ENCODE results near the gene AP3S2. TPM values are rescaled to one million over a fixed set of nuclear protein-coding genes. Genes with fewer than 3 reads are reported as not detected.
"Not testable (repeated sequence)": the region's sequence is repeated elsewhere in the genome, so short reads cannot be mapped to it uniquely, and the experiment has no call there.

Gene AP3S2
- total RNA-seq, 1 donor from 2014 or later, result 58.5 TPM

GRCh38 chr15:89903015-89903857 lies 9.4 kb upstream of the AP3S2 start:
- DNase-seq, result no peak

- no peak for DNase-seq
Observed at GRCh38 chr15:89900849-89901248, 7.1 kb upstream of the AP3S2 start.

DNA sequence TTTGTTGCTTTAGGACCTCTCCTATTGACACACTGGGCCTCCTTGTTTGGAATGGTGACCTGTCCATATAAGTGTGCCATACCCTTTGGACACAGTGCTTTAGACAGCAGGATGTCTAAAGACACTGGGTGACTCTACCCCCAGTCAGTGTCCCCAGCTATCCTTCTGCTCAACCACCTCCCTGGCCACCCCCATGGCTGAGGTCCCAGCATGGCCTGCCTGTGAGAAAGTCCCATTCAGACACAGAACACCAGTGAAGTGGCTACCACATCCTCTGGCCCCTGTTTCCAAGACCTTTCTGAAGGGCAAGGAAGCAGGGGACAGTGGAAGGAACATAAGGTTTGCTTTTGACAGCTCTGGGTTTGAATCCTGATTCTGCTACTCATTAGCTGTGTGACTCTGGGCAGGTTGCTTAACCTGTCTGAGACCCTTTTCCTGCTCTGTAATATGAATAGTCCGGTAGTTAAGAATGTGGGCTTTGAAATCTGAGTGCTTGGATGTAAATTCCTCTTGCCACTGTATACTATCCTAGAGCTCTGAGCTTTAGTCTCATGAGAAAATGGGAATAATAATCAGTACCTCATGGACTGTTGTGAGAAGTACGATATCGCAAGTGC lies 6.3 kb upstream of the AP3S2 start:
- DNase-seq, result no peak

- no peak for DNase-seq
Observed at GRCh38 chr15:89899295-89899945, 5.6 kb upstream of the AP3S2 start.

GRCh38 chr15:89898614-89899294 lies 5.0 kb upstream of the AP3S2 start:
- peak; percentile 37 for DNase-seq

- no peak for DNase-seq
Observed at GRCh38 chr15:89898146-89898545, 4.4 kb upstream of the AP3S2 start.

DNA sequence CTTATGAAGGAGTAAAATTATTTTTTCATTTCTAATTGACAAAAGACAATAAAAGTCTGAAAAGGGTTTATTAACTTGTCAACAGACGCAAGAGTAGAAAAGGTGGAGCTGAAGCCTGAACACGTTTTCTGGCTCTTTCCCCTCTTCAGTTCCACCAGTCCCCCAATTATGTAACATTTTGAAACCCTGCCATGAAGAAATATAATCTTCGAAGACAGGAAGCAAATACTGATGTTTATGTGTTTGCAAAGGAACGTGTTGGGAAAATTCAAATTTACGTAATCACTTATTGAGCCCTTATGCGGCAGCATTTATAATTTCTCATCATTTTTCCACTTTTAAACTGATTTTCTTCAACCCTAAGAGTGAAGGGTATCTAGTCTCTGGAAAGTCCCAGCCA lies 767 bp downstream of the AP3S2 start:
- peak; percentile 40 for DNase-seq

DNA sequence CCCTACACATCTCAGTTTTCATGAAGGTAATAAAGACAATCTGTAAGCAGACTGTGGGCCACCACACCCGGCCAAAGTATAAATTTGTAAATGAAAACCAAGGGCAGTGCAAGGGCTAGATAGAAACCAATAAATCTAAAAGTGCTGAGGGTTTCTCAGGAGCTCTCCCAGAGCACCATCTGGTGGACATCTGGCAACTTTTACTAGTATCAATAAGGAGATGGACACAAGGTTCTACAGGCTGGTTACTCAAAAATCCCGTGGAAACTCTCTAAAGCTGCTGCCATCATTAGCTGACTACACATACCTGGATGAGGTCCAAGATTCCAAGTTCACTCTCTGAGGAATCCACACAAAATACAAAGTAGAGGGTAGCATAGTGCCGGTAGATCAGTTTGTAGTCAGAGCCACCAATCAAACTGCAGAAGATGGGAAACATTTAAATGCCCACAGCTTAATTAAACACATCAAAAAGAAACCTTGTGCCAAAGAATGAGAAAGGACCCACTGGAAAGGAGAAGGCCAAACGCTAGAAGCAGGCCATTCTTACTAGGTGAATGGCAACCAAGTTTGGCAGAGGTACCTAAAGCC lies 5.5 kb downstream of the AP3S2 start:
- DNase-seq, result peak; percentile 41

GRCh38 chr15:89885611-89886010 lies 8.2 kb downstream of the AP3S2 start:
- DNase-seq, result no peak

DNA sequence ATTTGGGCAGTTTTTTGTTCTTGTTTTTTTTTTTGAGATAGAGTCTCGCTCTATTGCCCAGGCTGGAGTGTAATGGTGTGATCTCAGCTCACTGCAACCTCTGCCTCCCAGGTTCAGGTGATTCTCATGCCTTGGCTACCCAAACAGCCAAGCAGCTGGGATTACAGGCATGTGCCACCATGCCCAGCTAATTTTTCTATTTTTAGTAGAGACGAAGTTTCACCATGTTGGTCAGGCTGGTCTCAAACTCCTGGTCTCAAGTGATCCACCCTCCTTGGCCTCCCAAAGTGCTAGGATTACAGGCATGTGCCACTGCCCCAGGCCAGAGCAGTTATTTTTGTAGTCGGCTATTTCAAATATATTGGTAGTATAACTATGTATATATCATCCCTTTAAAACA lies 8.6 kb downstream of the AP3S2 start:
- not testable (repeated sequence) for DNase-seq

- DNase-seq, result no peak
Observed at GRCh38 chr15:89883518-89883917, 10.3 kb downstream of the AP3S2 start.

DNA sequence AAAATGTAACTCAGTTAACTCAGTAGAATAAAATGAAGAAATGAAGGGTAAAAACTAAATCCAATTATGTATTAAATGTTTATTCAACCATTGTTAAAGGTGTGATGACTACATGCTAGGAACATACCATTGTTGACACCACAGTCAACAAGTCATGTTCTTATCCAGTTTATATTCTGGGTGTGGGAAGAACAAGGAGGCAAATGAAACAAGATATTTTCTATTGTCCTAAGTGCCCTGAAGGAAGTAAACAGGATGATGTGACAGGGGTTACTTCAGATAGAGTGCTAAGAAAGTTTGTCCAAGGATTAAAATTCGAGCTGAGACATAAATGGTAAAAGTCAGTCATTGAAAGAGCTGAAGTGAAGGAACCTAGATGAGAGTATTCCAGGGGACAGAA lies 13.1 kb downstream of the AP3S2 start:
- DNase-seq, result peak; percentile 10

DNA sequence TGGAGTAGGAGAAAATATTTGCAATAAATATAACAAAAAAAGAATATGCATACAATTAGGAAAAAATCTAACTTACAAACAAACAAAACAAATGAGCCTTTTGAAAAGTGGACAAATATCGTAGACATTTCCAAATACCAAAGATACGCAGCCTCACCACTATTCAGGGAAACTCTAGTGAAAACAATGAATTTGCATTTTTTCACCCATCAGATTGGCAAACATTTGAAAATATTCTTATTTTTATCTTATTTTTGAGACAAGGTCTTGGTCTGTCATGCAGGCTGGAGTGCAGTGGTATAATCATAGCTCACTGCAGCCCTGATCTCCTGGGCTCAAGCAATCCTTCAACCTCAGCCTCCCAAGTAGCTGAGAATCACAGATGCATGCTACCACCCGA lies 15.5 kb downstream of the AP3S2 start:
- no peak for DNase-seq

DNA sequence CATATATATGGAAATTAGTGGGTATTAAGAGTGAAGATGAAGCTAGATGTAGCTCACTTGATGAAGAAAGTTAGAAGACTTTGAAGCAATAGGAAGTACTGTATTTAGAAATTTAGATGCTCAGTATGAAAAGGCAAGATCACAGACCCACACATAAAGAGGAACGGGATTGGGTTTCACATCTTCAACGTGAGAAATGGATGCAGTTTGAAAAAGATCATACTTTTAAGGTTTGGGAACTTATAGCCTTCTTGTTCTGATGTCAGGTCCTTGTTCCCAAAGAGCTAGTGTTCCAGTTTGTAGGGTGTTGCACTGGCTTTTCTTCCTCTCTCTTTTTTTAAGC lies 16.7 kb downstream of the AP3S2 start:
- no peak for DNase-seq

- peak; percentile 71 for DNase-seq
Observed at GRCh38 chr15:89876396-89877082, 17.3 kb downstream of the AP3S2 start.

- DNase-seq, result no peak
Observed at GRCh38 chr15:89875741-89876140, 18.1 kb downstream of the AP3S2 start.

DNA sequence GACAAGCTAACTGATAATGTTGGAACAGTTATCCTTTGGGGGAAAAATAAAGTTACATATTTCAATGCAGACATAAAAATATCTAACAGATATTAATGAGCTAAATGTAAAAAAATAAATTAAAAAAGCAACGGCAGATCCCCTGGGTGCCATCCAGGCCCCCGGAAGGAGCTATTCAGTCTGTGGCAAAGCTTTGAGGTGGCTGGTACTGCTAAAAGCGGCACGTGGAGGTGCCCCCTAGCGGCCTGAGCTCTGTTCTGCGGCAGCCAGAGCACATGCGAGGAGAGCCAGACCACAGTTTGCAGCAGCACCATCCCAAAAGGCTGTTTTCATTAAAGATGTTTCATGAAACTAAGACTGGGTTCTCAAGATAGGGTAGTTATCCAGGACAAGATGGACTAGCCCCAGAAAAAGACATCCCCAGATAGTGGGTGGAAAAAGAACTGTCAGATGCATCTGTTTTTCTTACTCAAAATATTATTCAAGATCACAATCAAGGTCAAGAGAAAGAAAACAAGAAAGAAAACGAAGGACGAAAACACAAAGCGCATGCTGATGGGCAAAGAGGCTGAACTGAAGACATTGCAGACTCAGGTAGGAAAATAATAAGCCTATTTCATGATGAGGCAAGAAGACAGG lies 18.7 kb downstream of the AP3S2 start:
- peak; percentile 85 for DNase-seq

GRCh38 chr15:89870688-89871288 lies 23.0 kb downstream of the AP3S2 start:
- DNase-seq, result no peak

DNA sequence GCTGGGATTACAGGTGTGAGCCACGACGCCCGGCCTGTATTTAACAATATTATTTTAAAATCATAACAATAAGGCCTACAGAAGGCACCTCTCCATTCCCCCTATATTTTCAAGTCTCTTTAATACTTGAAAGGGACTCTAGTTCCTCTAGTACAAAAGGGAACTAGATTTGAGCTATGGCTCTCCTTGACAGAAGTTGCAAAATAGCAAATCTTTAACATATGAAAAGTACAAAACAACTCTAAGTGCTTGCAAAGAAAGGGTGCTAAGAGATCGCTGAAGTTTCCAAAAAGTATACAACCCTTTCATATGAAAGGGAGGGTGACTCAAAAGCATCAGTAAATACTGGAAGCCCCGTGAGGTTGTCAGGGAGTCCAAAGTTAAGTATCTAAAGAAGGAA lies 23.8 kb downstream of the AP3S2 start:
- no peak for DNase-seq

- not testable (repeated sequence) for DNase-seq
Observed at GRCh38 chr15:89869490-89869889, 24.3 kb downstream of the AP3S2 start.

Measured in tongue (tissue), 2 donors.